HEK293 (cell line): ENCODE measurements around the gene ISG20L2.
A peak's percentile ranks its signal among the peaks of the same experiment; 100 is the strongest.

Source experiments
- CTCF ChIA-PET: fragments of 350-600 bp; formaldehyde crosslinking; extraction: SDS; loops from one replicate; lab custom pipeline; 2021; ENCODE audit warnings: antibody characterized with exemption; lab: Yijun Ruan, JAX
- POLR2A ChIA-PET: fragments of 300-600 bp; formaldehyde crosslinking; extraction: SDS; loops from one replicate; lab custom pipeline; 2020; ENCODE audit warnings: antibody characterized with exemption, inconsistent platforms; lab: Yijun Ruan, JAX
- H3K27ac ChIP-seq: fragments of 200-500 bp; sonication (Bioruptor generic); 2 replicates; pipeline ENCODE4 v1.5.1; 2014; ENCODE audit warnings: low read depth, low read length, control low read depth, inconsistent platforms; ENCODE audit errors: extremely low read depth
- H3K36me3 ChIP-seq, 2 experiments: fragments of 200-500 bp in 1 of 2; sonication (Bioruptor generic) in 1 of 2; 1 replicate in 1 of 2; 2 replicates in 1 of 2; pipeline ENCODE4 v1.5.1; 2014 to 2017; ENCODE audit warnings: inconsistent platforms in 2 of 2, low read length in 2 of 2; ENCODE audit not compliant: control insufficient read depth in 2 of 2, insufficient read depth in 1 of 2
- H3K4me1 ChIP-seq: fragments of 200-500 bp; sonication (Bioruptor generic); 2 replicates; pipeline ENCODE4 v1.5.1; 2014; ENCODE audit warnings: mild to moderate bottlenecking, low read length, inconsistent platforms; ENCODE audit not compliant: control insufficient read depth, insufficient read depth
- H3K4me3 ChIP-seq: 2 replicates; pipeline ENCODE4 v1.5.1; 2011; ENCODE audit warnings: low read depth, mild to moderate bottlenecking, control low read depth, low read length, moderate library complexity
- H3K9me3 ChIP-seq: fragments of 200-500 bp; sonication (Bioruptor generic); 2 replicates; pipeline ENCODE4 v1.5.1; 2014; ENCODE audit warnings: low read depth, low read length, inconsistent platforms; ENCODE audit not compliant: control insufficient read depth, insufficient read depth
- FEZF1 ChIP-seq: fragments of 450-650 bp; formaldehyde crosslinking; IDR thresholded peaks from 2 replicates; pipeline ENCODE4 v1.5.1; 2016; ENCODE audit warnings: missing biosample characterization, missing genetic modification characterization
- REST ChIP-seq: fragments of 450-650 bp; formaldehyde crosslinking; IDR thresholded peaks from 2 replicates; pipeline ENCODE4 v1.5.1; 2016; ENCODE audit warnings: missing biosample characterization, missing genetic modification characterization
- SP3 ChIP-seq: fragments of 450-650 bp; formaldehyde crosslinking; IDR thresholded peaks from 2 replicates; pipeline ENCODE4 v1.5.1; 2016; ENCODE audit warnings: missing biosample characterization, missing genetic modification characterization
- ZNF133 ChIP-seq: fragments of 450-650 bp; formaldehyde crosslinking; IDR thresholded peaks from 2 replicates; pipeline ENCODE4 v1.5.1; 2016; ENCODE audit warnings: missing biosample characterization, missing genetic modification characterization
- ZNF138 ChIP-seq: fragments of 450-650 bp; formaldehyde crosslinking; IDR thresholded peaks from 2 replicates; pipeline ENCODE4 v1.5.1; 2016; ENCODE audit warnings: missing biosample characterization, missing genetic modification characterization, borderline replicate concordance
- ZNF140 ChIP-seq: fragments of 450-650 bp; formaldehyde crosslinking; IDR thresholded peaks from 2 replicates; pipeline ENCODE4 v1.5.1; 2016; ENCODE audit warnings: missing biosample characterization, missing genetic modification characterization
- ZNF2 ChIP-seq: fragments of 450-650 bp; formaldehyde crosslinking; IDR thresholded peaks from 2 replicates; pipeline ENCODE4 v1.5.1; 2016; ENCODE audit warnings: missing biosample characterization, missing genetic modification characterization
- ZNF211 ChIP-seq: fragments of 450-650 bp; formaldehyde crosslinking; IDR thresholded peaks from 2 replicates; pipeline ENCODE4 v1.5.1; 2016; ENCODE audit warnings: low read depth, missing biosample characterization, missing genetic modification characterization
- ZNF324 ChIP-seq: fragments of 450-650 bp; formaldehyde crosslinking; IDR thresholded peaks from 2 replicates; pipeline ENCODE4 v1.5.1; 2016; ENCODE audit warnings: missing biosample characterization, missing genetic modification characterization
- ZNF404 ChIP-seq: fragments of 450-650 bp; formaldehyde crosslinking; IDR thresholded peaks from 2 replicates; pipeline ENCODE4 v1.5.1; 2017; ENCODE audit warnings: missing biosample characterization, missing genetic modification characterization
- ZNF600 ChIP-seq: fragments of 450-650 bp; formaldehyde crosslinking; IDR thresholded peaks from 2 replicates; pipeline ENCODE4 v1.5.1; 2016; ENCODE audit warnings: missing biosample characterization, missing genetic modification characterization
- ZNF621 ChIP-seq: fragments of 450-650 bp; formaldehyde crosslinking; IDR thresholded peaks from 2 replicates; pipeline ENCODE4 v1.5.1; 2017; ENCODE audit warnings: missing biosample characterization, missing genetic modification characterization
- ZNF623 ChIP-seq: fragments of 450-650 bp; formaldehyde crosslinking; IDR thresholded peaks from 2 replicates; pipeline ENCODE4 v1.5.1; 2016; ENCODE audit warnings: missing biosample characterization, missing genetic modification characterization
- ZNF629 ChIP-seq: fragments of 450-650 bp; formaldehyde crosslinking; IDR thresholded peaks from 2 replicates; pipeline ENCODE4 v1.5.1; 2017; ENCODE audit warnings: missing biosample characterization, missing genetic modification characterization
- ZNF658 ChIP-seq: fragments of 450-650 bp; formaldehyde crosslinking; IDR thresholded peaks from 2 replicates; pipeline ENCODE4; 2016; ENCODE audit warnings: missing biosample characterization, missing genetic modification characterization
- TF ChIP-seq, protein P1 (sequence below): fragments of 450-650 bp; IDR thresholded peaks from 2 replicates; pipeline ENCODE4 v1.5.1; 2018; ENCODE audit warnings: missing biosample characterization, missing genetic modification characterization

The ISG20L2 gene

DNA sequence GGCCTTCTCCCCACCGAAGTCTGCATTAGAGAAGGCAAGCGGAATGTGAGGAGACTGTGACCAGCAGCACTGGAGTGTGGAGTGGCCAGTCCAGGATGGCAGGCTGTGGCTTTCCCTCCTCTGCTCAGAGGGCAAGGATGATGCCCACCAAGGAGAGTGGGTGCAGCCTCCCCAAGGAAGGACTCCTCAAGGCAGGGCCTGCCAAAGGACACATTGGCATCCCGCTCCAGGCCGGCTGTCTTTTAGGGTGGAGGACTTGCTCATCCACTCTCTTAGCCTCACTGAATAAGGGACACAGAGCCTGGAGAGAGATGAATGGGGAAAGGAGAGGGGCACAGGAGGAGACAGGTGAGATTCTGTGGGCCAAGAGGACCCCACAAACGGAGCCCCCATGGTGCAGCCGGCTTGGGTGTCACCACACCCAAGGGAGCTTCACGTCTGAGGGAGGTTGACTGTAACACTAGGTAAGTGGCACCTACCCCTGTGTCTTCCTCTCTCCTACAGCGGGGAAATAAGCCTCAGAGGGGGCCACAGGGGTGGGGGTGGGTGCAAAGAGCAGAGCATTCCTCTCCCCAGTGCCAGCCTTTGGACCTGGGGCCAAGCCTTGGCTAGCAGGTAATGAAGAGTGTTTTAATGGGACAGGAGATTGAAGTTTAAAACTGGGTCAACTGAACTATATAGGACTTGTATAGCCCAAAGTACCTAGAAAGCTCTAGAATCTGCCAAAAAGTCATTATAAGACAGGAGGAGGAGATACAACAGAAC, 47.2 kb downstream of the ISG20L2 start:
- CTCF ChIA-PET, result interaction anchor here (0.6 to 21.1 kb wide), 10 partner anchors 9 to 204 kb away, joined by 3 to 579 read pairs (median 86); partner anchors contain the start of genes CRABP2, HAPLN2, ISG20L2 and METTL25B
- no peaks in the 10 kb centered on the region for H3K4me1 ChIP-seq
- TF ChIP-seq, protein P1, sequence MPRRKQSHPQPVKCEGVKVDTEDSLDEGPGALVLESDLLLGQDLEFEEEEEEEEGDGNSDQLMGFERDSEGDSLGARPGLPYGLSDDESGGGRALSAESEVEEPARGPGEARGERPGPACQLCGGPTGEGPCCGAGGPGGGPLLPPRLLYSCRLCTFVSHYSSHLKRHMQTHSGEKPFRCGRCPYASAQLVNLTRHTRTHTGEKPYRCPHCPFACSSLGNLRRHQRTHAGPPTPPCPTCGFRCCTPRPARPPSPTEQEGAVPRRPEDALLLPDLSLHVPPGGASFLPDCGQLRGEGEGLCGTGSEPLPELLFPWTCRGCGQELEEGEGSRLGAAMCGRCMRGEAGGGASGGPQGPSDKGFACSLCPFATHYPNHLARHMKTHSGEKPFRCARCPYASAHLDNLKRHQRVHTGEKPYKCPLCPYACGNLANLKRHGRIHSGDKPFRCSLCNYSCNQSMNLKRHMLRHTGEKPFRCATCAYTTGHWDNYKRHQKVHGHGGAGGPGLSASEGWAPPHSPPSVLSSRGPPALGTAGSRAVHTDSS (tag by site-specific recombination), result no peak
- TF ChIP-seq FEZF1 (no peak), SP3 (tag by site-specific recombination) (no peak), ZNF629 (no peak), ZNF138 (tag by site-specific recombination) (no peak), ZNF404 (tag by site-specific recombination) (no peak), ZNF324 (tag by site-specific recombination) (no peak), ZNF621 (tag by site-specific recombination) (no peak), ZNF133 (tag by site-specific recombination) (no peak), ZNF658 (no peak), ZNF211 (no peak), ZNF600 (tag by site-specific recombination) (no peak), ZNF623 (tag by site-specific recombination) (no peak), ZNF2 (tag by site-specific recombination) (no peak)
- POLR2A ChIA-PET, result interaction anchor here (0.7 kb wide), 1 partner anchor 141 kb away, joined by 3 read pairs; no protein-coding TSS in a partner anchor
- H3K4me3 ChIP-seq, result no peak overlapping the region
- H3K9me3 ChIP-seq, result no peaks in the 10 kb centered on the region
- no peak overlapping the region for H3K27ac ChIP-seq
- H3K36me3 ChIP-seq, result no peaks in the 10 kb centered on the region

DNA sequence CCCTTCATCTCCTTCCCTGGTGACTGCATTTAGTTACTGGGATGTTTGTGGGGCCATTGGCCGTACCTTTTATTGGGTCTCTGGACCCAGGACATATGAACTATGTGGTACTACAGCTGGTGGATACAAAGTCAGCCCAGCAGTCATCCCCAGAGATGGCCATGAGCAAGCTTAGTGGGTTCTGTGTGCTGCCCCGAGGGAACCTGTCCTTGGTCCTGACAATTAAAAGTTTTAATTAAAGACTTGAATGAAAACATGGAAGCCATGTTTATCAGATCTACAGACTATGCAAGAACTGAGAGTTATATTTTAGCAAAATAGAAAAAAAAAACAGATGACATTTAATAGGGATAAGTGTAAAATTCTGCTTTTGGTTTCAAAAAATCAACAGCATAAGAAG, 48.5 kb downstream of the ISG20L2 start:
- Histone ChIP-seq H3K9me3 (no peaks in the 10 kb centered on the region), H3K36me3 (peaks cover 0 to under 1% of the 10 kb centered on the region in 2 experiments; a peak in 1 of 3 replicates), H3K27ac (no peak overlapping the region), H3K4me1 (no peaks in the 10 kb centered on the region), H3K4me3 (no peak overlapping the region)
- ChIA-PET POLR2A (interaction anchor here (0.7 kb wide), 1 partner anchor 13 kb away, joined by 3 read pairs; no protein-coding TSS in a partner anchor), CTCF (interaction anchor here (0.5 to 21.1 kb wide), 13 partner anchors 11 to 1205 kb away, joined by 3 to 564 read pairs (median 4); partner anchors contain the start of genes CRABP2, HAPLN2, ISG20L2 and METTL25B)
- TF ChIP-seq ZNF140, result no peak
- TF ChIP-seq REST, result peak; percentile 66
